Measurements from ENCODE around the gene TCF19.

DNA sequence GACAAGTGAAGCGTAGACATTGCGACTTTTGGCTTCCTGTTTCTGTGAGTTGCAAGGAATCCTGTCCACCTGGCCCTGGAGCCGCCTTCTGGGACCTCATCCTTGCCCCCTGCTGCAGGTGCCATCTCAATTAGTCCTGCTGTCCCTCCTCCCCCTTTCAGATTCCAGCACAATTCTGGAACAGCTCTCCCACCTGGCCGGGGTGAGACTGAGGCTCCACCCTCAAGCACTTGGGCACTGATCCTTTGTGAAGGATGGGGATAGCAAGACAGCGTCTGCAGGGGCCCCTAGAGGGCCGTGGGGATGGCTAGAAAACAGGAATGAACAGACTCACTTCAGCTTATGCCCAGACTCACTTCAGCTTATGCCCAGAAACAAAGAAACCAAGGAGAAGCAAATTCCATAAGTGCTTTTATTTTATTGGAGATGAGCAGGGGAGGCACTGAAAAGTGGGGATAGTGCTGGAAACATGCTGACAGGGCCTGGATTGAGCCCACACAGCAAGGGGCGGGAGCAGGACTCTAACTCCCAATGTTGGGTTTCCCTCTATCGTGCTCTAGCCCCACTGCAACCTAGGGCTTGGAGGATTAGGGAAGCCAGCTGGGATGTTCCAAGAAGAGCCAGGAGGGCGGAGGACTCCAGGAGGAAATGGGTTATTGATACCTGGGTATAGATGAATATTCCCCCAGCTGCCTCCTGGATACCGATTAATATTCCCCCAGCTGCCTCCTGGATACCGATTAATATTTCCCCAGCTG lies 47.4 kb upstream of the TCF19 start:
- TF ChIP-seq CTCF (IDR thresholded peaks at IDR 0.05): no peak
- TF ChIP-seq POLR2AphosphoS5 (IDR thresholded peaks at IDR 0.05): no peak

All from prostate gland (tissue), 2 donors.